ENCODE data around the gene SERPINA5. TPM values are rescaled to one million over a fixed set of nuclear protein-coding genes. Genes with fewer than 3 reads are reported as not detected.
"Not testable (repeated sequence)": the region's sequence is repeated elsewhere in the genome, so short reads cannot be mapped to it uniquely, and the experiment has no call there.

The SERPINA5 gene
- total RNA-seq, 1 donor: not detected

DNA sequence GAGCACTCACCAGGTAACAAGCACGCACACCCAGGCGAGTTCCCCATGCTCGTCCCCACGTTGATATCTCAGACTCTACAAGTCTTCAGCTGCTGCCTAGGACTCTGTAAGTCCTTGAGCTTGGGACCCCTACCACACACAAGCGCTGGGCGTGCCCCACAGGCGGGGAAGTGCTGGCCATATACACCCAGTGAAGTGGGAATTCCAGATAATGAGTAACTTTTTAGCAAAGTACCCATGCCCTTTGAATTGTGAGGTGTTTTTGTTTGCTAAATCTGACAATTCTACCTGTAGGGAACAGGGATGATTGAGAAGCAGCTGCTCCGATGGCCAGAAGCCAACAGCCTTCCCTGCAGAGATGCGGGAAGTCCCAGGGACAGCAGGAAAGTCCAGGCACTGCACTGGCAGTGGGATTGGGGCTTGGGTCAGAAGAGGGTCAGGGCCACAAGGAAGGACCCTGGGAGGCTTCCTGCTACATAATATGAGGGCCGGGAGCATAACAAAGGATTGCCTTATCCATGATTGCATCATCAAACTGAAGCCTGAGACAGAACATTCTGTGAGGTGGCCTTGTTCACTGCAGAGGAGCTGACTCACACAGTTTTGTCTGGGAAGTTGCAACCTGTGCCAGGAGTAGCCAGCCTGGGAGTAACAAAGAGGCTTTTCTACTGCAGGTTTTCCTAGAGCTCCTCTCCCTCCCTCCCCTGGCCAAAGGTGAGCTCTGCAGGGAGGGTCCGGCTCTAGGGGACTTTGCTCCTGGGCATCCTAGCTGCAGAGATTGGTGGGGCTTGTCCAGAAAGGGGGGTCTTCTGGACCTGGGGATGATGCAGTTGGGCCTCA, 17.8 kb downstream of the SERPINA5 start:
- DNase-seq (ENCODE audit: low read depth in 2 of 3, low spot score in 2 of 3): no peak

DNA sequence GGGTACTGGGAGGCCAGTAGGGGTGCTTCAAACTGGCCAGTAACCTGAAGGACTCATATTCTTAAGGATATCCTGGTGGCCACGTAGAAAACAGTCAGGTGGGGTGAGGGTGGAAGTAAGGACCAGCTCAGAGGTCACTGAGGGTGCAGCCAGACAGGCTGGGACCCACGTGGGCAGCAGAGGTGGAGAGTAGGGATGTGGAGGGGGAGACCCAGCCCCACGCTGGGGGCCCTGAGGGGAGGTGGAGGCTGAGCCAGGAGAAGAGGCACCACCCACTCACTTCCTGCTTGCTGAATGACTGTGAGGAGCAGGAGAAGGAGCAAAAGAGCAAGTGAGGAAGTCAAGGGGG, 18.4 kb downstream of the SERPINA5 start:
- DNase-seq (ENCODE audit: low read depth in 2 of 3, low spot score in 2 of 3): no peak

DNA sequence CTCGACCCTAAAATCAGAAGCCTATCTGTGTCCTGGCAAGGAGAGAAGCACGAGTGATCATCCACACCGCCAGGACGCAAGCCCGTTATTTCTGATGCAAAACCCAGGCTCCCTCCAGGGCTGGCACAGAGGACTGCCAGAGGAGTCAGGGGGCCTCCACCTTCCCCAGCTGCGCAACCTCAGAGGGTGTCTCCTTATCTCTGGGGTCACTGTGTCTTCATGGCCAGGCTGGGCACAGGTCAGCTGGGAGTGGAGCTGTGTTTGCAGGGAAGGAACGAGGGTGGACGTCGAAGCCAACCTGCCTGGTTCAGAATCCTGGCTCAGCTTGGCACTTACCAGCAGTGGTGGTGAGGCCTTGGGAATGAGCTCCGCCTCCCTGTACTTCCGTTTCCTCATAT, 18.9 kb downstream of the SERPINA5 start:
- no peak for DNase-seq (ENCODE audit: low read depth in 2 of 3, low spot score in 2 of 3)

DNA sequence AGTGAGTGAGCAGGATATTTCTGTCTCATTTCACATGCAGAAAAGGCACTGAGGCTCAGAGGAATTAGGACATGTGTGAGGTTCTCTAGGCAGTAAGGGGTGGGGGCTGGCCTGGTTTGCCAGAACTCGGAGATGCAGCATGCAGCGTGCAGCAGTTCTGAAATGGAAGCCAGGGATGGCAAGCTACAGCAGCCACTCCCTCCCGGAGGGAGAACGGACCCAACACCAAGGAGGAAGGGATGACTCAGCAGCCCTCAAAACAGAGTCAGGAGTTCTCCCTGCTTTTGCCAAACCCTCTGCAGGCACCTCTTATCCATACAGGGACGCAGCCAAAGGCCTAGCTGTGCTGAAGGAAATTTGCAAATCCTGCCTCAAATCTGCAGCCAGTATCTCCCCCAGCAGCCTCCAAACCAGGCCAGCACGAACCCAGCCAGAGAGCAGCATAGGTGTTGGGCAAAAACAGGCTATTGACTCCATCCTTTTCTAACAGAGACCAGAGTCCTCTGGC, 20.7 kb downstream of the SERPINA5 start:
- no peak for DNase-seq (ENCODE audit: low read depth in 2 of 3, low spot score in 2 of 3)

DNA sequence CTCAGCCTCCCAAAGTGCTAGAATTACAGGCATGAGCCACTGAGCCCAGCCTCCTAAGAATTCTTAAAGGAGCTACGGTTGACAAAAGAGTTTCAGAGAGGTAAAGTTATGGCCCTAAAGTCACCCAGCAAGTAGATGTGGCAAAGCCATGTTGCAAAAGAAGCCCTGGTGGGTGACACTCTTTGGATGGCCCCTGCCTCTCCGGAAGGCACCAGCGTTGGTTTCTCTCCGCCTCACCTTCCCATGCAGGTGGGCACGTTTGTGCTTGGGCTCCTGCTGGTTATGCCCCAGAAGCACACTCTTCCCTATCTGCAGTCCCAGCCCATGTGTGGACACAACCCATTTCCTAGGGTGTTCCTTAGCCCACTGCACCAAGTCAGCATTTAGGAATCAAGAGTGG, 21.5 kb downstream of the SERPINA5 start:
- DNase-seq (ENCODE audit: low read depth in 2 of 3, low spot score in 2 of 3): no peak

DNA sequence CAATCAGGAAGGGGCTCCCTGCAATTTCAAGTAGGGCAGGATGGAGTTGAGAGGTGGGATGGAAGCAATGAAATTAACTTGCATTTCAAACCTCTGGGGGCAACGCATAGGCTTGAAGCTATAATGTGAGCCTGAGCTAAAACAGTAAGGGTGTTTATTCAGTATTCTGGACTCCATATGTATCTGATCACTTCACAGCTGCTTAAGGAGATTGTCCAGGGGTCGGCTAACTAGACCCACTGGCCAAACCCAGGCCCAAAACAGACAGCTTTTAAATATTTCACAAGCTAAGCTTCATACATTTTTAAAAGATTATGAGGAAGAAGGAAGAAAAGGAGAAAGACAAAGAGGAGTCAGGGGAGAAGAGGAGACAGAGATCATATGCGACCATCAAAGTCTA, 24.1 kb downstream of the SERPINA5 start:
- no peak for DNase-seq (ENCODE audit: low read depth in 2 of 3, low spot score in 2 of 3)

DNA sequence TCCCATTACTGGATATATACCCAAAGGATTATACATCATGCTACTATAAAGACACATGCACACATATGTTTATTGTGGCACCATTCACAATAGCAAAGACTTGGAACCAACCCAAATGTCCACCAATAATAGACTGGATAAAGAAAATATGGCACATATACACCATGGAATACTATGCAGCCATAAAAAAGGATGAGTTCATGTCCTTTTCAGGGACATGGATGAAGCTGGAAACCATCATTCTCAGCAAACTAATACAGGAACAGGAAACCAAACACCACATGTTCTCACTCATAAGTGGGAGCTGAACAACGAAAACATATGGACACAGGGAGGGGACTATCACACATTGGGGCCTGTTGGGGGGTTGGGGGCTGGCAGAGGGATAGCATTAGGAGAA, 27.7 kb downstream of the SERPINA5 start:
- DNase-seq (ENCODE audit: low read depth in 2 of 3, low spot score in 2 of 3): not testable (repeated sequence)

DNA sequence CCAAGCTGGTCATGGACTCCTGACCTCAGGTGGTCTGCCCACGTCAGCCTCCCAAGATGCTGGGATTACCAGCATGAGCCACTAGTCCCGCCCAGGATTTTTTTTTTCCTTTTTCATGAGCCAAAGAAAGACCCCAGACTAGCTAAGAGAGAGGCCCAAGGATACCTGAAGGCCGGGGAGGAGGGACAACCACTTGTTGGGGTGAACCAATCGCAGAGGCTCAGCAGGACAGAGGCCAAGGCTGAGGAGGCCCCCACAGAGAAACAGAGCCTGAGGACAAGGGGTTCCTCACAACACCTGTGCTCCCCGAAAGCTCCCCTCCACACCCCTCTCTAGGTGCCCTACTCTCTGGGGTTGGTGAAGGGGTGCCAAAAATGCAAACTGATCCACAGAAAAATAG, 30.0 kb downstream of the SERPINA5 start:
- DNase-seq (ENCODE audit: low read depth in 2 of 3, low spot score in 2 of 3): no peak

DNA sequence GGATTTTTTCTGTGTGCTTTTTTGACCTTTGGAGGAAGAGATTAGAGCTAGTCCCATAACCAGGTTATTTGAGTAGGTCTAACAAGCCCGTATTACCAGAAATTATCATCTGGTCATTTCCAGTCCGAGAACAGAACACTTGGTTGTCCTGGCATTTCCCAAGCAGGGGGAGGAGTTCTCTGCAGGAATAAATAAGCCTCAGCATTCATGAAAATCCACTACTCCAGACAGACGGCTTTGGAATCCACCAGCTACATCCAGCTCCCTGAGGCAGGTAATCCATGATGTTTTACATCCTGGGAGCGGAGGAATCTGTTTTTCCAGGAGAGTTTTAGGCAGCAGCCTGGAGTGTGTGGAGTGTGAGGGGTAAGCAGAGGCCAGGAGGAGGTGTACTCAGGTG, 30.9 kb downstream of the SERPINA5 start, which contains the start of gene SERPINA3:
TSS of gene SERPINA3 (plus strand) at position 218 of the 400 bp plus-strand sequence. CDS start 2,051 bp downstream, outside the sequence.
- DNase-seq (ENCODE audit: low read depth in 2 of 3, low spot score in 2 of 3): no peak

DNA sequence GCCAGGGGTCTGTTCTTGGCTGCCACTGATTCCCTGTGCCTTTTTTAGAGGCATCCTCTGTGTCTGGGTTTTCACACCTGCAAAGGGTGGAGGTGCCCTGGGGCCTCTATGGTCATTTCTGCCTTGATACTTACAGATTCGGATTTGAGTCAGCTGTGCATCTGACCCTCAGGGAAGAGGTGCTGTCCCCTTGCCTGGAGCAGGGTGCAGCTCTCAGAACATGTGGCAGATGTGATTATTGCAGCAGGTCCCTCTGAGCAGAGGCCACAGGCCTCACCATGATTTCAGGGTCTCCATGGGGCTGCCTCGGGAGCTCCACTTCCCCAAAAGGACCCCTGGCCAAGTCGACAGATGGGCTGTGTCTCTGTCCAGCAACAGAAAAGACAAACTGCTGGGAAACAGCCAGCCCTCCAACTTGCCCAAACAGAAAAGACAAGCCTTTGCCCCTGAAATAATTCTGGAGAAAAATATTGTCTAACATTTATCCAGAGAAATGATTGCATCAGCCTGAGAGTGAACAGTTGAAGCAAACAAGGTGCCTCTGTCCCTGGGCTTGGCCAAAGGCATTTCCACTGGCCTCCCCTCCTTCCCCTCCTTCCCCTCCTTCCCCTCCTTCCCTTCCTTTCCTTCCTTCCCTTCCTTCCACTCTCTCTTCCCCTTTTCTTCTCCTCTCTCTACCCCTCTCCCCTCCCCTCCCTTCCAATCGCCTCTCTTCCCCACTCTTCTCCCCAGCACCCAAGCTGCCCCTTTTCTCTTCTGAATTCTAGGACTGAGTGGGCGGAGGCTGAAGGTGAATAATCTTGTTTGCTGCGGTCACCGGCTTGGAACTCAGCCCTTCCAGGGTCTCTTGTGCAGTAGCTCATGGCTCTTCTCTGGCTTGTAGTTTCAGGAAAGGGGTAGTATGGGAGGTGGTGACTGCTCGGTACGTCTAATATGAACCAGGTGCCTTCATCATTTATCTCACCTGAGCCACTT, 31.6 kb downstream of the SERPINA5 start:
- no peak for DNase-seq (ENCODE audit: low read depth in 2 of 3, low spot score in 2 of 3)

DNA sequence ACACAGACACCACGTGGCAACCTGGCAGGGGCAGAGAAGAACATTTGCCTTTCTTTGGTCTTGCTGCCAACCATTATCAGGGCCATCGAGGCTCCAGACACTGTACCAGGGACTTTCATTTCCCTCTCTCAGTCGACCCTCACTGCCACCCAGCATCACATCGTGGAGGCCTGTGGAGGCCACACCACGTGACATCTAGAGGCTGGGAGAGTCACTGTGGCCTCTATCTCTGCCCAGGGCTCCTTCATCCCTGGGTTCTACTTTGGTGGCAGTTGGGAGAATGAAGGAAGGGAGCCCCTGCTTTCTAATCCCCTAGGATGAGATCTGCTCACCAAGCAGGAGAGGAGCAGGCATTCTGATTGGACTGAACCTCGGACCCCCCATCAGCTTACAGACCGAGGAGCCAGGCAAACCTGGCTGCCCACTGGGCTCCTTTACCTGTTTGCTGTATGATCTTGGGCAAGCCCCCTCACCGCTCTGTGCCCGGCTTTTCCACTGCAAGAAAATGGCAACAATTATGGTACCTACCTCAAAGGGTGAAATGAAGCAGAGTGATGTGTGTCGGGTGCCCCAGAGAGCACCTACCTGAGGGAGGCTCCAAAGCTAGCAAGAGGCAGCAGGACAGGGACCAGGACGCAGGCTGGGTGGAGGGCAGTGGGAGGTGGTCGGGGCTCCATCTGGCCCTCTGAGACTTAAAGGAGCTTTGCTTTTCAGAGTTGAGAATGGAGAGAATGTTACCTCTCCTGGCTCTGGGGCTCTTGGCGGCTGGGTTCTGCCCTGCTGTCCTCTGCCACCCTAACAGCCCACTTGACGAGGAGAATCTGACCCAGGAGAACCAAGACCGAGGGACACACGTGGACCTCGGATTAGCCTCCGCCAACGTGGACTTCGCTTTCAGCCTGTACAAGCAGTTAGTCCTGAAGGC, 32.8 kb downstream of the SERPINA5 start:
- DNase-seq (ENCODE audit: low read depth in 2 of 3, low spot score in 2 of 3): no peak

DNA sequence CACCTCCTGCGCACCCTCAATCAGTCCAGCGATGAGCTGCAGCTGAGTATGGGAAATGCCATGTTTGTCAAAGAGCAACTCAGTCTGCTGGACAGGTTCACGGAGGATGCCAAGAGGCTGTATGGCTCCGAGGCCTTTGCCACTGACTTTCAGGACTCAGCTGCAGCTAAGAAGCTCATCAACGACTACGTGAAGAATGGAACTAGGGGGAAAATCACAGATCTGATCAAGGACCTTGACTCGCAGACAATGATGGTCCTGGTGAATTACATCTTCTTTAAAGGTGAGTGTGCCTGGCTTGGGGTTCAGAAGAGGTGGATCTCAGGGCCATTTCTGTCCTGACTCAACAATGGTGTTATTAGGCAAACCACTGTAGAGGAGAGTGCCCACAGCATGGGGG, 33.6 kb downstream of the SERPINA5 start:
- no peak for DNase-seq (ENCODE audit: low read depth in 2 of 3, low spot score in 2 of 3)

DNA sequence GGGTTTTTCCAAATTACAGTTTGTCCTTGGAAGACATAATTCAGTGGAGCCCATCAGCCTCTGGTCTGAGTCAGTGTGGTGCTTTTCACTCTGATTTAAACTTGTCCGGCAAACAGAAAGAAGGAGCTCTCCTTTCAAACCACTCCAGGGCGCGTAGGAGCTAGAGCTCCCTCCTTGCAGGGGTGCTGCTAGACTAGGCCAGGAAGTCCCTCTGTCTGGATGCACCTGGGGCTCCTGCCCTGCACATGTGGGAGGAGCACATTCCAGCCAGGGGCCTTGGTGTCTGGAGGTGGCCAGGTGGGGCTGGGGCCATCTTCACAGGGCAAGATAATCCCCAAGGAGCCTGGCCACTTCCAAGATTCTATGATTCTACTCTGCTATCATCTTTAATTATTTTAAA, 34.0 kb downstream of the SERPINA5 start:
- DNase-seq (ENCODE audit: low read depth in 2 of 3, low spot score in 2 of 3): no peak

DNA sequence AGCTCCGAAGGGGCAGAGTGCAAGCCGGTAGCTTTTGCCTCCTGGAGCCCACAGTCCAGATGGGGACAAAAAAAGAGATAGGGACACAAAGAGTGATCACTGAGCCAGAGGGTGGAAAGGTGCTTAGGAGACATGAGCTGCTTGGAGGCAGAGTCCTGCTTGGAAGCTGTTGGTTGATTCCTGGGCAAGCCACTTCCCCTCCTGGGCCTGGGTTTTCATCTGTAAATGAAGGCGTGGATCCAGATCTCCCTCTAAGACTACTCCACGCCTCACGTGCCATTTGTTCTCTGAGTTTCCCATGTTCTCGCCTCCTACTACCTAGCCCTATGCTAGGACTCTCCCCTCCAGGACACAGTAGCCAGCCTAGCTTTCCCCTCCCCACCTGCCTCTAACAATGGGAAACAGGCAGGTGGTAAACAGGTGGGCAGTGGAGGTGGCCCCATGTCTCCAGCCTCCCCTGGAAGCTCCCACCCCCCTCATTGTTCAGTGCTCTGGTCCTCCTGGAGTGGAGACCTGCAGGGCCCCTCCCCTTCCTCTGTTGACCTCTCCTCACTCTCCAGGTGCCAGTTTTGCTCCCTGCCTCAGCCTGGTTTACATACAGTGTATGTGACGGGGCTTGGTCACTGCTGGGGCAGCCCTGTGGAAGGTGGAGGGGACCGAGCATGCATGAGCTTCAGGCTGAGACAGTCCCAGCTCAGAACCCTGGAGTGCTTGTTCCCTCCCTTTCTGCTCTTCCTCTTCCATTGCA, 34.8 kb downstream of the SERPINA5 start:
- DNase-seq (ENCODE audit: low read depth in 2 of 3, low spot score in 2 of 3): no peak

DNA sequence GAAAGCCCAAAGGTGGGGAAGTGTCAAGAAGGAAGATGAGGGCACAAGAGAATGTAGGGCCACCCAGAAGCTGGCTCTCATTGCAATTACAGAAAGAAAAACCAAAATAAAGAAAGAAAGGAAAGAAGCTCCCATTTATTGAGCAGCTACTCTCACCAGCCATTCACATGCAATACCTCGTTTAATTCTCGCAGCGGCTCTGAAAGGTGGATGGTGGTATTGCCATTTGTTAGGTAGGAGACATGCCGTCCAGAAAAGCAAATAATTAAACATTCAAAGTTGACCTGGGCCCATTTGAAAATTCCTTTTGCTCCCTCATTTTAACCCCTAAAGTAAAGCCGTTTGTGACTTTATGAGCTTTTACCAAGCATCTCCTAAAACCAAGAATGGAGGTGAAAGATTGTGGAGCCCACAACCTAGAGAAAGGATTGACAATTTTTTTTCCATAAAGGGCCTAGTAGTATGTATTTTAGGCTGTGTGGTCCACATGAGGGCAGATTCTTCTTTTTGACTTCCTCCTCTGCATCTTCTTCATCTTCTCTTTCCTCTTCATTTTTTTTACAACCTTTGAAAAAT, 36.2 kb downstream of the SERPINA5 start:
- no peak for DNase-seq (ENCODE audit: low read depth in 2 of 3, low spot score in 2 of 3)

DNA sequence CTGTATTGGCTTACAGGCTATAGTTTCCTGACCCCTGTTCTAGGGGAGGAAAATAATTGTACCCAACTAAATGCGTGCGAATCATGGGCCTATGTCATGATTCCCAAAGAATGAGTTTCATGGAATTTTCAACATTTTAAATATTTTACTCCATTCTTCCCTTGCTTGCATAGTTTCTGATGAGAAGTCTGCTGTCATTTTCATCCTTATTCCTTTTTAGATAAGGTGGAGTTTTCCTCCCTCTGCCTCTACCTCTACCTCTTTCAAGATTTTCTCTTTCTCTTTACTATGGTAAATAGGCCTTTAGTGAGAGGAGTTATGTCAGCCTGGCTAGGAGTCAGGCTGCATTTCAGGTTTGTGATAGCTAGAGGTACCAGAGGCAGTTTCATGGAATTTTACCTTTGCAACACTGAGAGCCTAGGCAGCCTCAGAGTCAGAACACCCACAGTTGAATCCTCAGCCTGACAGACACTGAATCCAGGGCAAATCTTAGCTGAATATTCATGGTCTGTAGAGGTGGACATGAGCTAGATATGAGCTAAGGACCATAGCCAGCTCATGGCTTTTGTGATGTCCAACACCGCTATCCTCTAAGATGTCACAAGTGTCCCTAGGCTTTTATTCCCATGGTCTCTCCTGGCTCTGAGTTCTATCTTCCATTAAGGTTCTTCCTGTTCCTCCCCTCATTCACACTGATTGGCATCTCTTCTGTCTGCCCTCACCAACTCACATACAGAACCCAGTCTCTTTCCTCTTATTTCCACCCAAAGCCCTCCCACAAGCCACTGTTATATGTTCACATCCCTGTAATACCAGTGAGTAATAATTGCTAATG, 37.0 kb downstream of the SERPINA5 start:
- no peak for DNase-seq (ENCODE audit: low read depth in 2 of 3, low spot score in 2 of 3)

DNA sequence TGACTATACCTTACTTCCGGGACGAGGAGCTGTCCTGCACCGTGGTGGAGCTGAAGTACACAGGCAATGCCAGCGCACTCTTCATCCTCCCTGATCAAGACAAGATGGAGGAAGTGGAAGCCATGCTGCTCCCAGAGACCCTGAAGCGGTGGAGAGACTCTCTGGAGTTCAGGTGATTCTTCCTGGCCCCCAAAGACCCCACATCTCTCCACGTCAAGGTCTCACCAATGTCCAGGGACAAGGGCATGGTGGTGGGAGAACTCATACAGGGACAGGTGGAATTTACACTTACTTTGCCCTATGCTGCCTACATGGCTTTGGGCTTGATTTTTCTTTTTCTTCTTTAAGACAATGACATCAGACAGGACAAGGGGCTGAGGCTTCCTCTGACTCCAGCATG, 38.1 kb downstream of the SERPINA5 start:
- no peak for DNase-seq (ENCODE audit: low read depth in 2 of 3, low spot score in 2 of 3)

DNA sequence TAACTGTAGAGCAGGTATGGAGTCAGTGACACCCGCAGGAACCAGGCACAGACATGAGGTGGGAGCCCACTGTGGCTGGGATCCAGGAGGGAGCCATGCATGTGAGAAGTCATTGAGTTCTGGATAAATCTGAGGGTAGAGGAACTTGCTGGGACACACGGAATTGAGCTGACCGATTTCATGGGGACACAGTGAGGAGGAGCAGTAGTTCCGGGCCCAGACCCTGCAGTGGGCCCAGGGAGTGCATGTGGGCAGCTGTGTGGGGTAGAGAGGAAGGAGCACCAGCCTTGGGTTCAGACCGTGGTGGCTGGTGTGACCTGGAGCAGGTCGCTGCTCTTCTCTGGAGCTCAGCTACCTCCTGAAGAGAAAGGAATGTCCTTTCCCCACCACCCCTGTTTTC, 39.4 kb downstream of the SERPINA5 start:
- no peak for DNase-seq (ENCODE audit: low read depth in 2 of 3, low spot score in 2 of 3)

All from hematopoietic multipotent progenitor cell (in vitro differentiated cells).